WTC11 (cell line): ENCODE results near the gene HDAC6. TPM values are rescaled to one million over a fixed set of nuclear protein-coding genes. Genes with fewer than 3 reads are reported as not detected.

Experiments
- ATAC-seq: fragments of 200-7000 bp; cut with Tn5 transposase; 2 replicates; pipeline ENCODE4 v1.10.0; 2021; ENCODE audit warnings: mild to moderate bottlenecking, moderate library complexity
- CTCF ChIA-PET: fragments of 300-600 bp; sonication (Branson Sonifier 250); formaldehyde crosslinking; loops from one replicate; lab custom pipeline; 2021; ENCODE audit warnings: antibody characterized with exemption; lab: Charles Lee
- POLR2A ChIA-PET: fragments of 350-600 bp; sonication (Branson Sonifier 250); formaldehyde crosslinking; loops from one replicate; lab custom pipeline; 2021; ENCODE audit warnings: antibody characterized with exemption; lab: Charles Lee
- DNase-seq: peaks from one replicate; pipeline ENCODE4 v3.0.0; 2021; ENCODE audit warnings: low spot score
- H3K27ac Mint-ChIP-seq: 2 replicates; pipeline ENCODE4 v1.8.0; 2021; ENCODE audit warnings: mixed read lengths
- H3K27me3 Mint-ChIP-seq: 2 replicates; pipeline ENCODE4 v1.8.0; 2021; ENCODE audit warnings: low read depth, mild to moderate bottlenecking, moderate library complexity, mixed read lengths
- H3K36me3 Mint-ChIP-seq: 2 replicates; pipeline ENCODE4 v1.8.0; 2021; ENCODE audit warnings: mixed read lengths
- H3K4me1 Mint-ChIP-seq: 2 replicates; pipeline ENCODE4 v1.8.0; 2022; ENCODE audit warnings: mixed read lengths
- H3K4me3 Mint-ChIP-seq: 2 replicates; pipeline ENCODE4 v1.8.0; 2021; ENCODE audit warnings: mild to moderate bottlenecking, moderate library complexity, mixed read lengths
- H3K9me3 Mint-ChIP-seq: 2 replicates; pipeline ENCODE4 v1.8.0; 2021; ENCODE audit warnings: mixed read lengths
- CREB1 ChIP-seq: sonication (generic); formaldehyde crosslinking; IDR thresholded peaks from 2 replicates; pipeline ENCODE4 v1.8.0; 2023; ENCODE audit warnings: mild to moderate bottlenecking, missing genetic modification reagents
- CREM ChIP-seq: sonication (generic); formaldehyde crosslinking; IDR thresholded peaks from 2 replicates; pipeline ENCODE4 v1.8.1; 2022; ENCODE audit warnings: mild to moderate bottlenecking, missing genetic modification reagents, moderate library complexity
- EMX1 ChIP-seq: fragments of 250-450 bp; sonication (Bioruptor Pico); IDR thresholded peaks from 2 replicates; pipeline ENCODE4 v1.8.0; 2021; ENCODE audit warnings: mild to moderate bottlenecking
- MXD4 ChIP-seq: fragments of 250-450 bp; sonication (Bioruptor Pico); IDR thresholded peaks from 2 replicates; pipeline ENCODE4 v1.8.0; 2021; ENCODE audit warnings: mild to moderate bottlenecking, moderate library complexity, borderline replicate concordance
- TEAD4 ChIP-seq: sonication (generic); formaldehyde crosslinking; IDR thresholded peaks from 2 replicates; pipeline ENCODE4 v1.8.0; 2022; ENCODE audit warnings: mild to moderate bottlenecking, missing genetic modification reagents
- ZNF121 ChIP-seq: sonication (generic); formaldehyde crosslinking; IDR thresholded peaks from 2 replicates; pipeline ENCODE4 v1.8.0; 2023; ENCODE audit warnings: missing genetic modification reagents
- ZNF671 ChIP-seq: fragments of 250-450 bp; sonication (Bioruptor Pico); IDR thresholded peaks from 2 replicates; pipeline ENCODE4 v1.8.0; 2021; ENCODE audit warnings: mild to moderate bottlenecking
- total RNA-seq: library from RNA; stranded (reverse); gene quantifications from 3 replicates; pipeline ENCODE4 v1.2.3, GENCODE V29; 2021
- TF ChIP-seq, protein P1 (sequence below): sonication (generic); formaldehyde crosslinking; IDR thresholded peaks from 2 replicates; pipeline ENCODE4 v1.8.1; 2022; ENCODE audit warnings: low read depth, mild to moderate bottlenecking, moderate library complexity, missing genetic modification reagents, borderline replicate concordance
- TF ChIP-seq, protein P2 (sequence below): sonication (generic); formaldehyde crosslinking; conservative IDR thresholded peaks from 2 replicates; pipeline ENCODE4 v1.8.1; 2023; ENCODE audit warnings: mild to moderate bottlenecking, low read depth, missing genetic modification reagents, moderate library complexity
- TF ChIP-seq, protein P3 (sequence below): sonication (generic); formaldehyde crosslinking; IDR thresholded peaks from 2 replicates; pipeline ENCODE4 v1.8.1; 2023; ENCODE audit warnings: mild to moderate bottlenecking, missing genetic modification reagents, borderline replicate concordance
- TF ChIP-seq, protein P4 (sequence below): sonication (generic); formaldehyde crosslinking; IDR thresholded peaks from 2 replicates; pipeline ENCODE4 v1.8.0; 2023; ENCODE audit warnings: missing genetic modification reagents, mild to moderate bottlenecking, borderline replicate concordance

HDAC6 gene
- total RNA-seq, 1 experiment from 2014 or later = 58.5 TPM

DNA sequence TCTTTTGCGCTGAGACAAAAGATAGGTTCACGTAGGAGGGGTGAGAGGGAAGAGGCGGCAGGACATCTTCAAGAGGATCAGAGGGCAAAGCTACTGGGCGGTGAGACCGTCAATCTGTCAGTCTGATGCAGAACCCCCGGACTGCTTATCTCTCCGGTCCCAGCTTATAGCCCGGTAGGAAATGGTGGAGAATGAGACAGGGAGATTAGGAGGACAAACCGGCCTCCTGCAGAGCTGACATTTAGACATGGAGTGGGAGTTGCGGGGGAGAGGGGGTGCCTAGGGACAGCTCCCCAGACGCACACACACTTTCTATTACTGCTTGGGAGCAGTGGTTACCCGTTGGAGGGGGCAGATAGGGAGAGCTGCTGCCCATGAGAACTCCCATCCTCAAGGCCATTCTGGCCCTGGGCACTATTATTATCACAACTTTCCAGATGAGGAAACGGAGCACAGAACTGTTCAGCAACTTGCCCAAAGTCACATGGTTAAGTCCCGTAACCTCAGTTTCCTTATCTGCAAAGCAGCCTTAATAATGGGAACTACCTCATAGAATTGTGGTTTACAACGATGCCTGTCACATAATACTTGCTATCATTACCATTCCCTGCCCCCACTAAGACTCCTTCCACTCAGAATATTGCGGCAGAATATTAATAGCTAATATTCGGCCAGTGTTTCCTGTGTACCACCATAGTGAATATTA is 1.1 kb upstream of the HDAC6 start (continued):
- TF ChIP-seq, protein P1, sequence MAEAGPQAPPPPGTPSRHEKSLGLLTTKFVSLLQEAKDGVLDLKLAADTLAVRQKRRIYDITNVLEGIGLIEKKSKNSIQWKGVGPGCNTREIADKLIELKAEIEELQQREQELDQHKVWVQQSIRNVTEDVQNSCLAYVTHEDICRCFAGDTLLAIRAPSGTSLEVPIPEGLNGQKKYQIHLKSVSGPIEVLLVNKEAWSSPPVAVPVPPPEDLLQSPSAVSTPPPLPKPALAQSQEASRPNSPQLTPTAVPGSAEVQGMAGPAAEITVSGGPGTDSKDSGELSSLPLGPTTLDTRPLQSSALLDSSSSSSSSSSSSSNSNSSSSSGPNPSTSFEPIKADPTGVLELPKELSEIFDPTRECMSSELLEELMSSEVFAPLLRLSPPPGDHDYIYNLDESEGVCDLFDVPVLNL (CRISPR knock-in tag) = no peak

DNA sequence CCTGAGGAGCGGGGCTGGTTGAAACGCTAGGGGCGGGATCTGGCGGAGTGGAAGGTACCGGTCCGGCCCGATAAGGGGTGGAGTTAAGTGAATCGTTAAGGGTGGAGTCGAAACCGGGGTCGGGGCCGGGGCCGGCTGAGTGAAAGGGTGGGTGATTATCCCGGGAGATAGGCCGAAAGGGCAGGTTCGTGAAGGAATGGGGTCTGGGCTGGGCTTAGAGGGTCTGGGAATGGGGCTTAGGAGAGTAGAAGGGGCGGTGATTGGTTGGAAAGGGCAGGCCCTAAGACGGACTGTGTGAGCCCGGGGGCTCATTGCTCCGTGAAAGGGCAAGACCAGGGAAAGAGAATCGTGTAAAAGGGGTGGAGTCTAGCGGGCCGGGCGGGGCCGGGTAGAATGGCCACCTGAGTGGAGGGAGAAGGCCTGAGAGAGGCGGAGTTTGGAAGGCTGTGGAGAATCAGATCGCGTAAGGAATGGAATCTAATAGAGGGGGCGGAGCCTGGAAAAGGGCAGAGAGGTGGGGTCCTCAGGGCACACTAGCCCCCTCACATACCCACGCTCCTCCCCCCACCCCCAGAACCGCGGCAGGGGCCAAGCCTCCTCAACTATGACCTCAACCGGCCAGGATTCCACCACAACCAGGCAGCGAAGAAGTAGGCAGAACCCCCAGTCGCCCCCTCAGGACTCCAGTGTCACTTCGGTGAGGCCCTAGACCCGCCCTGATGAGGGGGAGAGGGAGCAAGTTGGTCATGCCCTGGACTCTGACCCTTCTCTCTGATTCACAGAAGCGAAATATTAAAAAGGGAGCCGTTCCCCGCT is 430 bp downstream of the HDAC6 start:
- TF ChIP-seq ZNF671 (CRISPR knock-in tag) (no peak), CREM (no peak), CREB1 (CRISPR knock-in tag) (no peak), EMX1 (CRISPR knock-in tag) (no peak), ZNF121 (CRISPR knock-in tag) (no peak), MXD4 (no peak), TEAD4 (CRISPR knock-in tag) (no peak)
- TF ChIP-seq, protein P2, sequence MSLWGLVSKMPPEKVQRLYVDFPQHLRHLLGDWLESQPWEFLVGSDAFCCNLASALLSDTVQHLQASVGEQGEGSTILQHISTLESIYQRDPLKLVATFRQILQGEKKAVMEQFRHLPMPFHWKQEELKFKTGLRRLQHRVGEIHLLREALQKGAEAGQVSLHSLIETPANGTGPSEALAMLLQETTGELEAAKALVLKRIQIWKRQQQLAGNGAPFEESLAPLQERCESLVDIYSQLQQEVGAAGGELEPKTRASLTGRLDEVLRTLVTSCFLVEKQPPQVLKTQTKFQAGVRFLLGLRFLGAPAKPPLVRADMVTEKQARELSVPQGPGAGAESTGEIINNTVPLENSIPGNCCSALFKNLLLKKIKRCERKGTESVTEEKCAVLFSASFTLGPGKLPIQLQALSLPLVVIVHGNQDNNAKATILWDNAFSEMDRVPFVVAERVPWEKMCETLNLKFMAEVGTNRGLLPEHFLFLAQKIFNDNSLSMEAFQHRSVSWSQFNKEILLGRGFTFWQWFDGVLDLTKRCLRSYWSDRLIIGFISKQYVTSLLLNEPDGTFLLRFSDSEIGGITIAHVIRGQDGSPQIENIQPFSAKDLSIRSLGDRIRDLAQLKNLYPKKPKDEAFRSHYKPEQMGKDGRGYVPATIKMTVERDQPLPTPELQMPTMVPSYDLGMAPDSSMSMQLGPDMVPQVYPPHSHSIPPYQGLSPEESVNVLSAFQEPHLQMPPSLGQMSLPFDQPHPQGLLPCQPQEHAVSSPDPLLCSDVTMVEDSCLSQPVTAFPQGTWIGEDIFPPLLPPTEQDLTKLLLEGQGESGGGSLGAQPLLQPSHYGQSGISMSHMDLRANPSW (CRISPR knock-in tag) = no peak
- TF ChIP-seq, protein P1 (CRISPR knock-in tag) = no peak
- TF ChIP-seq, protein P3, sequence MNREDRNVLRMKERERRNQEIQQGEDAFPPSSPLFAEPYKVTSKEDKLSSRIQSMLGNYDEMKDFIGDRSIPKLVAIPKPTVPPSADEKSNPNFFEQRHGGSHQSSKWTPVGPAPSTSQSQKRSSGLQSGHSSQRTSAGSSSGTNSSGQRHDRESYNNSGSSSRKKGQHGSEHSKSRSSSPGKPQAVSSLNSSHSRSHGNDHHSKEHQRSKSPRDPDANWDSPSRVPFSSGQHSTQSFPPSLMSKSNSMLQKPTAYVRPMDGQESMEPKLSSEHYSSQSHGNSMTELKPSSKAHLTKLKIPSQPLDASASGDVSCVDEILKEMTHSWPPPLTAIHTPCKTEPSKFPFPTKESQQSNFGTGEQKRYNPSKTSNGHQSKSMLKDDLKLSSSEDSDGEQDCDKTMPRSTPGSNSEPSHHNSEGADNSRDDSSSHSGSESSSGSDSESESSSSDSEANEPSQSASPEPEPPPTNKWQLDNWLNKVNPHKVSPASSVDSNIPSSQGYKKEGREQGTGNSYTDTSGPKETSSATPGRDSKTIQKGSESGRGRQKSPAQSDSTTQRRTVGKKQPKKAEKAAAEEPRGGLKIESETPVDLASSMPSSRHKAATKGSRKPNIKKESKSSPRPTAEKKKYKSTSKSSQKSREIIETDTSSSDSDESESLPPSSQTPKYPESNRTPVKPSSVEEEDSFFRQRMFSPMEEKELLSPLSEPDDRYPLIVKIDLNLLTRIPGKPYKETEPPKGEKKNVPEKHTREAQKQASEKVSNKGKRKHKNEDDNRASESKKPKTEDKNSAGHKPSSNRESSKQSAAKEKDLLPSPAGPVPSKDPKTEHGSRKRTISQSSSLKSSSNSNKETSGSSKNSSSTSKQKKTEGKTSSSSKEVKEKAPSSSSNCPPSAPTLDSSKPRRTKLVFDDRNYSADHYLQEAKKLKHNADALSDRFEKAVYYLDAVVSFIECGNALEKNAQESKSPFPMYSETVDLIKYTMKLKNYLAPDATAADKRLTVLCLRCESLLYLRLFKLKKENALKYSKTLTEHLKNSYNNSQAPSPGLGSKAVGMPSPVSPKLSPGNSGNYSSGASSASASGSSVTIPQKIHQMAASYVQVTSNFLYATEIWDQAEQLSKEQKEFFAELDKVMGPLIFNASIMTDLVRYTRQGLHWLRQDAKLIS = no peak
- TF ChIP-seq, protein P4, sequence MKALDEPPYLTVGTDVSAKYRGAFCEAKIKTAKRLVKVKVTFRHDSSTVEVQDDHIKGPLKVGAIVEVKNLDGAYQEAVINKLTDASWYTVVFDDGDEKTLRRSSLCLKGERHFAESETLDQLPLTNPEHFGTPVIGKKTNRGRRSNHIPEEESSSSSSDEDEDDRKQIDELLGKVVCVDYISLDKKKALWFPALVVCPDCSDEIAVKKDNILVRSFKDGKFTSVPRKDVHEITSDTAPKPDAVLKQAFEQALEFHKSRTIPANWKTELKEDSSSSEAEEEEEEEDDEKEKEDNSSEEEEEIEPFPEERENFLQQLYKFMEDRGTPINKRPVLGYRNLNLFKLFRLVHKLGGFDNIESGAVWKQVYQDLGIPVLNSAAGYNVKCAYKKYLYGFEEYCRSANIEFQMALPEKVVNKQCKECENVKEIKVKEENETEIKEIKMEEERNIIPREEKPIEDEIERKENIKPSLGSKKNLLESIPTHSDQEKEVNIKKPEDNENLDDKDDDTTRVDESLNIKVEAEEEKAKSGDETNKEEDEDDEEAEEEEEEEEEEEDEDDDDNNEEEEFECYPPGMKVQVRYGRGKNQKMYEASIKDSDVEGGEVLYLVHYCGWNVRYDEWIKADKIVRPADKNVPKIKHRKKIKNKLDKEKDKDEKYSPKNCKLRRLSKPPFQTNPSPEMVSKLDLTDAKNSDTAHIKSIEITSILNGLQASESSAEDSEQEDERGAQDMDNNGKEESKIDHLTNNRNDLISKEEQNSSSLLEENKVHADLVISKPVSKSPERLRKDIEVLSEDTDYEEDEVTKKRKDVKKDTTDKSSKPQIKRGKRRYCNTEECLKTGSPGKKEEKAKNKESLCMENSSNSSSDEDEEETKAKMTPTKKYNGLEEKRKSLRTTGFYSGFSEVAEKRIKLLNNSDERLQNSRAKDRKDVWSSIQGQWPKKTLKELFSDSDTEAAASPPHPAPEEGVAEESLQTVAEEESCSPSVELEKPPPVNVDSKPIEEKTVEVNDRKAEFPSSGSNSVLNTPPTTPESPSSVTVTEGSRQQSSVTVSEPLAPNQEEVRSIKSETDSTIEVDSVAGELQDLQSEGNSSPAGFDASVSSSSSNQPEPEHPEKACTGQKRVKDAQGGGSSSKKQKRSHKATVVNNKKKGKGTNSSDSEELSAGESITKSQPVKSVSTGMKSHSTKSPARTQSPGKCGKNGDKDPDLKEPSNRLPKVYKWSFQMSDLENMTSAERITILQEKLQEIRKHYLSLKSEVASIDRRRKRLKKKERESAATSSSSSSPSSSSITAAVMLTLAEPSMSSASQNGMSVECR (CRISPR knock-in tag) = no peak
- H3K4me3 Mint-ChIP-seq = peak overlapping the region; percentile 92
- peak overlapping the region; percentile 100 for H3K27ac Mint-ChIP-seq
- POLR2A ChIA-PET = interaction anchor here (0.7 to 1.0 kb wide), 6 partner anchors 65 to 156 kb away, joined by 3 to 5 read pairs (median 4); partner anchors contain the start of genes PQBP1, SLC35A2 and TIMM17B
- CTCF ChIA-PET = interaction anchor here (0.6 to 1.1 kb wide), 7 partner anchors 9 to 169 kb away, joined by 3 to 5 read pairs (median 3); partner anchors contain the start of genes KCND1, SLC35A2 and SUV39H1
- DNase-seq (peak; percentile 81), ATAC-seq (peak; percentile 56)
- H3K4me1 Mint-ChIP-seq = peaks cover 6% of the 10 kb centered on the region
- H3K36me3 Mint-ChIP-seq = peaks cover 13% of the 10 kb centered on the region
- peaks cover 3% of the 10 kb centered on the region; the same call in 1 of the 2 replicates for H3K27me3 Mint-ChIP-seq
- H3K9me3 Mint-ChIP-seq = no peaks in the 10 kb centered on the region
